ENCODE data around the gene C5orf58.
"Not testable (repeated sequence)": the region's sequence is repeated elsewhere in the genome, so short reads cannot be mapped to it uniquely, and the experiment has no call there.

C5orf58 gene

GRCh38 chr5:170246126-170246870 is 13.5 kb downstream of the C5orf58 start:
- Histone ChIP-seq H3K27ac (ENCODE audit: low read depth, low read length, poor library complexity, severe bottlenecking) (no peak overlapping the region), H3K9me2 (ENCODE audit: low read depth, low read length) (no peaks in the 10 kb centered on the region), H3K4me3 (ENCODE audit: low read depth, low read length, poor library complexity, severe bottlenecking) (no peak overlapping the region), H3F3A (ENCODE audit: insufficient read depth, low read length) (no peaks in the 10 kb centered on the region), H3K9ac (ENCODE audit: low read length) (no peak overlapping the region), H2AFZ (ENCODE audit: low read length) (no peak overlapping the region), H3K27me3 (ENCODE audit: insufficient read depth, low read length) (no peaks in the 10 kb centered on the region), H3K4me1 (ENCODE audit: insufficient read depth, low read length, severe bottlenecking) (no peaks in the 10 kb centered on the region), H3K79me2 (ENCODE audit: insufficient read depth, low read length) (no peaks in the 10 kb centered on the region), H4K20me1 (ENCODE audit: insufficient read depth, low read length) (no peaks in the 10 kb centered on the region), H3K9me3 (ENCODE audit: low read length) (no peaks in the 10 kb centered on the region), H3K36me3 (ENCODE audit: insufficient read depth, low read length) (no peaks in the 10 kb centered on the region), H3K4me2 (ENCODE audit: low read length) (no peak overlapping the region)
- no peak for TF ChIP-seq EZH2 (IDR thresholded peaks at IDR 0.05; ENCODE audit: borderline replicate concordance, low read length)
- no peak for TF ChIP-seq CTCF (IDR thresholded peaks at IDR 0.05; ENCODE audit: low read length)

- no peaks in the 10 kb centered on the region for H3F3A ChIP-seq (ENCODE audit: insufficient read depth, low read length)
- H2AFZ ChIP-seq (ENCODE audit: low read length), result no peak overlapping the region
- H3K9me3 ChIP-seq (ENCODE audit: low read length), result no peaks in the 10 kb centered on the region
- TF ChIP-seq CTCF (IDR thresholded peaks at IDR 0.05; ENCODE audit: low read length) (no peak), EZH2 (IDR thresholded peaks at IDR 0.05; ENCODE audit: borderline replicate concordance, low read length) (no peak)
- H3K27ac ChIP-seq (ENCODE audit: low read depth, low read length, poor library complexity, severe bottlenecking), result no peak overlapping the region
- peaks cover 3% of the 10 kb centered on the region; the same call in 1 of the 2 replicates for H3K27me3 ChIP-seq (ENCODE audit: insufficient read depth, low read length)
- no peak overlapping the region for H3K9ac ChIP-seq (ENCODE audit: low read length)
- no peaks in the 10 kb centered on the region for H3K36me3 ChIP-seq (ENCODE audit: insufficient read depth, low read length)
- no peaks in the 10 kb centered on the region for H3K9me2 ChIP-seq (ENCODE audit: low read depth, low read length)
- no peak overlapping the region for H3K4me2 ChIP-seq (ENCODE audit: low read length)
- no peaks in the 10 kb centered on the region for H3K79me2 ChIP-seq (ENCODE audit: insufficient read depth, low read length)
- H3K4me1 ChIP-seq (ENCODE audit: insufficient read depth, low read length, severe bottlenecking), result no peaks in the 10 kb centered on the region
- no peak overlapping the region for H3K4me3 ChIP-seq (ENCODE audit: low read depth, low read length, poor library complexity, severe bottlenecking)
- H4K20me1 ChIP-seq (ENCODE audit: insufficient read depth, low read length), result no peaks in the 10 kb centered on the region
These were observed 14.6 kb downstream of the C5orf58 start for GRCh38 chr5:170247363-170247762.

- H3K27ac ChIP-seq (ENCODE audit: low read depth, low read length, poor library complexity, severe bottlenecking), result no peak overlapping the region
- no peaks in the 10 kb centered on the region for H3F3A ChIP-seq (ENCODE audit: insufficient read depth, low read length)
- no peaks in the 10 kb centered on the region for H3K4me1 ChIP-seq (ENCODE audit: insufficient read depth, low read length, severe bottlenecking)
- TF ChIP-seq CTCF (IDR thresholded peaks at IDR 0.05; ENCODE audit: low read length) (no peak), EZH2 (IDR thresholded peaks at IDR 0.05; ENCODE audit: borderline replicate concordance, low read length) (no peak)
- peaks cover 3% of the 10 kb centered on the region; the same call in 1 of the 2 replicates for H3K27me3 ChIP-seq (ENCODE audit: insufficient read depth, low read length)
- H3K4me2 ChIP-seq (ENCODE audit: low read length), result no peak overlapping the region
- no peak overlapping the region for H3K4me3 ChIP-seq (ENCODE audit: low read depth, low read length, poor library complexity, severe bottlenecking)
- H3K9me2 ChIP-seq (ENCODE audit: low read depth, low read length), result no peaks in the 10 kb centered on the region
- no peaks in the 10 kb centered on the region for H3K36me3 ChIP-seq (ENCODE audit: insufficient read depth, low read length)
- H2AFZ ChIP-seq (ENCODE audit: low read length), result no peak overlapping the region
- no peaks in the 10 kb centered on the region for H3K9me3 ChIP-seq (ENCODE audit: low read length)
- no peaks in the 10 kb centered on the region for H3K79me2 ChIP-seq (ENCODE audit: insufficient read depth, low read length)
- H4K20me1 ChIP-seq (ENCODE audit: insufficient read depth, low read length), result no peaks in the 10 kb centered on the region
- no peak overlapping the region for H3K9ac ChIP-seq (ENCODE audit: low read length)
These were observed 15.6 kb downstream of the C5orf58 start for GRCh38 chr5:170248172-170248930.

GRCh38 chr5:170248931-170249227 is 16.1 kb downstream of the C5orf58 start:
- H3K9me3 ChIP-seq (ENCODE audit: low read length); H4K20me1 ChIP-seq (ENCODE audit: insufficient read depth, low read length); H3K4me1 ChIP-seq (ENCODE audit: insufficient read depth, low read length, severe bottlenecking); H3K4me2 ChIP-seq (ENCODE audit: low read length); H3K4me3 ChIP-seq (ENCODE audit: low read depth, low read length, poor library complexity, severe bottlenecking); H3K79me2 ChIP-seq (ENCODE audit: insufficient read depth, low read length); H2AFZ ChIP-seq (ENCODE audit: low read length); H3F3A ChIP-seq (ENCODE audit: insufficient read depth, low read length); H3K27me3 ChIP-seq (ENCODE audit: insufficient read depth, low read length); H3K9me2 ChIP-seq (ENCODE audit: low read depth, low read length); H3K36me3 ChIP-seq (ENCODE audit: insufficient read depth, low read length); H3K27ac ChIP-seq (ENCODE audit: low read depth, low read length, poor library complexity, severe bottlenecking); H3K9ac ChIP-seq (ENCODE audit: low read length): not testable (repeated sequence)

Data from OCI-LY1 (cell line).